ENCODE measurements around the gene AMIGO1.
A peak's percentile ranks its signal among the peaks of the same experiment; 100 is the strongest.

Gene AMIGO1

DNA sequence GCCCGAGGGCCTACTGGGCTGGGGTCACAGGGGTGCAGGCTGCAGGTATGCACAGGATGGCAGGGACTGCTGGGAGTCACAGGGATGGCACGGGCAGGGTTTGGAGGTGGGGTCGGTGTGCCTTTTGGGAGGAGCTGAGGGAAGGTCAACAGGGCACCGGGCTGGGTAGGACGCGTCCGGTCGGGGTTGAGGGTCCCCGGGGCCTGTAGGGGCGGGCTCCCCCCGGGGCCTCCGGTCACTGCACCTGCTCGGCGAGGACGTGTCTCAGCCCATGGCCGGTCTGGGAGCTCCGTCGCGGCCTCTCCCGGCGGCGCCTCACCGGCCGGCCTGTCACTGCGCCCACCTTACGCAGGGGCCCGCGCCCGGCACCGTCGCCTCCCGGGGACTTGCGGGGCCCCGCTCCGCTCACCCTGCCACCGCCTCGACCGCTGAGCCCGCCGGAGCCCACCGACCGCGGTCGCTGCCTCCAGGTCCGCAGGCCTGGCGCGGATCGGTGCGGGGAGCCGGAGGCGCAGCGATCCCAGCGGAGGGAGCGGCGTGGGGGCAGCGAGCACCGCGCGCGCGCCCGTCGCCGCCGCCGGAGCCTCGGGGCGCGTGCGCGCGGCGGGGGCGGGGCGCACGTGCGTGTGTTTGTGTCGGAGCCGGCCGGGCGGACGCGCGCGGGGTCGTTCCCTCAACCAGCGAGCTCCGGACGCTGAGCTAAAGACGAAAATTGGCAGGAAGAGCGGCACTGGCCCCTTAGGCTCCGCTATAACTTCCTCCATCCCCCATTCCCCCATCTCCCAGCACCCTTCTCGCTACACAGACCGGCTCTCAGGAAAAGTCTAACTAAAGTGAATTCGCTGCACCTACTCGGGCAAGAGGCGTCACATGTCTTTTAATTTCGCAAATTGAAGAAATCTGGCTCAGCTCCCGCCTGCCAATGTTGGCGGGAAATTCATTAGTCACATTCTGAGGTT lies at the start of gene AMIGO1:
AMIGO1 (minus strand) TSS at position 552 of the 959 bp plus-strand sequence. CDS start 815 bp downstream, outside the sequence.
- DNase-seq (ENCODE audit: low read depth in 2 of 2) = peak in 1 of 2 donors; percentile 40

- no peak for DNase-seq (ENCODE audit: low read depth in 2 of 2)
Observed at GRCh38 chr1:109557520-109557919, 48.0 kb upstream of the AMIGO1 start.

DNA sequence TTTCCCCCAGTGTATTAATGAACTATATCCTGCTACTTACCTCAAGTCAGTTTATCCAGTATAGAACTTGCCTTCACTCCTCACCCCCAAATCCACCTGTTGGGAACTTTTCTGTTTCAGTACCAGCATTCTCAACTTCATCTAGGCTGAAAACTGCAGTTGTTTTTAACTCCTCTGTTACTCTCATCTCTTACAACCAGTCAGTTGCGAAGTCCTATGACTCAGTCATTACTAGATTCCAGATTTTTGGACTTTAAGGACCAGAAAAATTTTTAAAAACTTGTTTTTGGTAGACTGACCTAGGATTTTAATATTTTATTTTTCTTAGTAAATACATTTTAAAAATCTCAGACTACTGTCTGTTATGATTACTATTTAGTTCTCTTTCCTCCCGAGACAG lies 47.0 kb upstream of the AMIGO1 start:
- no peak for DNase-seq (ENCODE audit: low read depth in 2 of 2)

- DNase-seq (ENCODE audit: low read depth in 2 of 2) = peak; percentile 90 to 91
Observed at GRCh38 chr1:109548321-109549267, 39.1 kb upstream of the AMIGO1 start, which contains the start of gene GNAI3. Gene GNAI3 (plus strand): TSS chr1:109548615. CDS start chr1:109548721, 106 bp downstream.

DNA sequence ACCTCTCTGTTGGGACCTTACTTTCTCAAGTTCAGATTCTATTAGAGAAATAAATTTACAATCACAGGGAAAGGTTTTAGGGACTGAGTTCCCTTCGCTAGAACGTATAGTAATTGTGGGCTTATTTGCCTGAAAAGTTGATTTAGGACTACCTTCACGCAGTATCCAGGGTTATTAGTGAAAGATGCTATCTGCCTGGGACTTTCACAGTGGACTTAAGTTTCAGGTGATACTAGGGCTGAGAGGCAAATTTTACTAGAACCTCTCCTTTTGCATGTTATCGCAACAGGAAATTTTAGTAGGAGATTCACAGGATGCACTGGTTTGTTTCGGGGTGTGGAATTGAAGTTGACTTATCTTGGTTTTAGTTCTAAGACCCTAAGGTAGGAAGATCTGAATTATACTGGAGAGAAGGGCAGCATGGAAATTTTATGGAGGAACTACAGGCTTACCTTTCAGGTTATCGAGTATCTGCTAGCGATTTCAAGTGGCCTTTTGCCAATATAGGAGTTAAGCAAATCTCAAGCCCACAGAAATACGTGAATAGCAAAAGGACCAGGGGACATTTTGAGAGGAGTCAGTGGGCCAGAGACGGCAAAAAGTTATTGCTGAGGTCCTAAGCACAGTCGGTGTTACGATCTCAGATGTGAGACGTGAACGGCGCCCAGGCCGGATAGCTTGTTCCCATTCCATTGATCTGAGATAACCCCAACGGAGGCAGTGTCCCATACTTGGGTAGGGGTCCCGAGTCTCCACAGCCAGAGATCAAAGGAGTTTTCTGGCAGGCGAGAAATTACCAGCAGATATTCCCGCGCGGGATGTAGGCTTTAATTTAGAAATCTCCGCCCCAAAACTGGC lies 38.2 kb upstream of the AMIGO1 start:
- no peak for DNase-seq (ENCODE audit: low read depth in 2 of 2)

GRCh38 chr1:109546311-109547109 lies 37.0 kb upstream of the AMIGO1 start:
- peak; percentile 78 to 88 for DNase-seq (ENCODE audit: low read depth in 2 of 2)

DNA sequence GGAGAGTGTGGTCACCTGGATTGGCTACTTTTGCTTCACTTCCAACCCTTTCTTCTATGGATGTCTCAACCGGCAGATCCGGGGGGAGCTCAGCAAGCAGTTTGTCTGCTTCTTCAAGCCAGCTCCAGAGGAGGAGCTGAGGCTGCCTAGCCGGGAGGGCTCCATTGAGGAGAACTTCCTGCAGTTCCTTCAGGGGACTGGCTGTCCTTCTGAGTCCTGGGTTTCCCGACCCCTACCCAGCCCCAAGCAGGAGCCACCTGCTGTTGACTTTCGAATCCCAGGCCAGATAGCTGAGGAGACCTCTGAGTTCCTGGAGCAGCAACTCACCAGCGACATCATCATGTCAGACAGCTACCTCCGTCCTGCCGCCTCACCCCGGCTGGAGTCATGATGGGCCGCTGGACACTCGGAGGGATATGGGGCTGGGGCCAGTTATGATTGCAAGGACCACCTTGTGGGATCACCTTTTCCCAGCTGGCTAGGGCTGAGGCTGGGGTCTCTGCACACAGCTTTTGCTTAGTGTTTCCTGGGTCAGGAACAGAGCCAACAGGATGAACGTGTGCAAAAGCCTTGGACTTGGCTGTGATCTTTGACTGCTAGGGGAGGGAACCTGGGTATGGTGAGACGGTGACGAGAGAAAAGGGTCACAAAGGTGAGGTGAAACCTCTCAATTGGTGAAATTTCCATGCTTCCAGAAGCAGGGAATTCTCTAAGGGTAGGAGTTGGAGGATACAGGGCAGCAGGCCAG lies 34.6 kb upstream of the AMIGO1 start:
- DNase-seq (ENCODE audit: low read depth in 2 of 2) = no peak

- DNase-seq (ENCODE audit: low read depth in 2 of 2) = no peak
Observed at GRCh38 chr1:109543283-109543987, 33.9 kb upstream of the AMIGO1 start.

DNA sequence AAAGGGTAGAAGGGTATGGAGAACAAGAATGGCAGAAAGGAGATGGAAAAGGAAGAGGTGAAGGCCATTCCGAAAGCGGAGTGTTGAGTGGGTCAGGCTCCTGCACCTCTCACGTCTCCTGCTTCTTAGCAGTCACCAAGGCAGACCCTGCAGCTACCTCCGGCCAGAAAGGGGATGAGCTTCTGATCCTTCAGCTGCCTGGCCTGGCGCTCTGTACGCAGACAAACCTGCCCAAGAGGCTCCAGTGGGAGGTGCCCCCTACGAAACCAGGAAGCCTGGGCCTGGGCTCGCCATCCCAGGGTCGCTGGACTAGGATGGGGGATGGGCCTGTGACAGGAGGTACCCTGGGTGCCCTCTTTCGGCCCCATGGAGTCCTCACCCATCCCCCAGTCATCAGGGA lies 33.1 kb upstream of the AMIGO1 start:
- no peak for DNase-seq (ENCODE audit: low read depth in 2 of 2)

DNA sequence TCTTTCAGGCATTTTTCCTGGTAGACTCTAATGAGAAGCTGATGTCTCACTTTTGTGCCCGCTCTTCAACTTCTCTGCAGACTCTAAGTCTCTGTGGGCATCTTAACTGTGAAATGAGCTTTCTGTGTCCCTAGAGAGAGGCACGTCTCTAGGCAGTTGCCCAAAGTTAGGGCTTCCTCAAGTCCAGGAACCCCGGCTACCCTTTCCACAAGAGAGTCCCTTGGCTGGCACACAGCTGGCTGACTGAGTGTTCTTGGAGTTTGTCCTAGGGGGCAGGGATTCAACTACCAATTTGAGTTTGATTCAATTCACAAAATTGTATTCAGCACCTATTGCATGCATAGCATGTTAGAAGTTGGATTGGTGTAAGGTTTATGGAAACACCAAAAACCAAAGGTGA lies 31.6 kb upstream of the AMIGO1 start:
- DNase-seq (ENCODE audit: low read depth in 2 of 2) = no peak

DNA sequence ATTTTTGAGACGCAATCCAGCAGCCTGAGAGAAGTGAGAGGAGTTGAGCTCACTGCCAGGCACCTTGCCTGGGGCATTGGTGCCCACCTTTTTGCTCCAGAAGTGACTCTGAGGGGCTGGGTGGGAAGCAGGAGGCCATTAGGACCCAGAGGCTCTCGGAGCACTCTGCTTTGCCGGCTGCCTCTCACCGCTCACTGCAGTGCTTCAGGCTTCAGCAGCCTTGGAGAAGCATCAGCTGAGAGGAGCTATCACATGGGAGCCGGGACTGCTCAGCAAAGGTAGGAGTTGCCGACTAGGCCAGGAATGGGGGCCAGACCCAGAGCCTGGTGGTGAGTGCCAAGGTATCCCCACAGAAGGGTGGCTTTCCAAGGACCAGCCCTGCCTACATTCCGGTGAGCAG lies 30.1 kb upstream of the AMIGO1 start, which contains the start of gene GPR61:
GPR61 (plus strand) TSS at position 197 of the 400 bp plus-strand sequence. CDS start 3,151 bp downstream, outside the sequence.
- no peak for DNase-seq (ENCODE audit: low read depth in 2 of 2)

- no peak for DNase-seq (ENCODE audit: low read depth in 2 of 2)
Observed at GRCh38 chr1:109538827-109539555, 29.5 kb upstream of the AMIGO1 start.

DNA sequence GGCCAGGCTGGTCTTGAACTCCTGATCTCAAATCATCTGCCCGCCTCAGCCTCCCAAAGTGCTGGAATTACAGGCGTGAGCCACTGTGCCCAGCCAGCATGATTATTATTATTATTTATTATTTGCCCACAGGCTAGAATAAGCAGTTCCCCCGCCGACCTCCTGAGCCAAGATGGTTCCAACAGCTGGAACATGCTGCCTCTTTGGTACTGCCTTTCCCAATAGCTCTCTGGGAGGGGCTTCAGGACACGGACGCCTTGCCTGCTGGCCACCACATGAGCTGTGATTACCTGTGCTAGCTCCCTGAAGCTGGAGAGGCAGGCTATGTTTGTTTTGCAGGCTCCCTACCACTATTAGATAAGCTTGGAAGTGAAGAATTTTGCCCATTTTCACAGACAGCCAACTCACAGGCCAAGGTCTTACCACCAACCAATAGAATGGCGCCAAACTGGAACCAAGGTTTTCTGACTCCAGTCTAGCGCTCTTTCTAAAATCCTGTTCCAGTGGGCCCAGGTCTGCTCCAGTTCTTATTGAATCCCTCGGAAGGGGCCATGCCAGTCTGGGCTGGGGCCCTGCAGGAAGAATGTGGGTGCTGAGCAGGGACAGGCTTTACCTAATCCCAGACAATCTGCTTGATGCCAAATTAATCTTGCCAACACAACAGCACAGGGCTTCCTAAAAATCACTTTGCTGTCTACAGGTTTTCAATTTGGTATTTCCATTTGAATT lies 28.1 kb upstream of the AMIGO1 start:
- DNase-seq (ENCODE audit: low read depth in 2 of 2) = no peak

- no peak for DNase-seq (ENCODE audit: low read depth in 2 of 2)
Observed at GRCh38 chr1:109535971-109536491, 26.5 kb upstream of the AMIGO1 start.

DNA sequence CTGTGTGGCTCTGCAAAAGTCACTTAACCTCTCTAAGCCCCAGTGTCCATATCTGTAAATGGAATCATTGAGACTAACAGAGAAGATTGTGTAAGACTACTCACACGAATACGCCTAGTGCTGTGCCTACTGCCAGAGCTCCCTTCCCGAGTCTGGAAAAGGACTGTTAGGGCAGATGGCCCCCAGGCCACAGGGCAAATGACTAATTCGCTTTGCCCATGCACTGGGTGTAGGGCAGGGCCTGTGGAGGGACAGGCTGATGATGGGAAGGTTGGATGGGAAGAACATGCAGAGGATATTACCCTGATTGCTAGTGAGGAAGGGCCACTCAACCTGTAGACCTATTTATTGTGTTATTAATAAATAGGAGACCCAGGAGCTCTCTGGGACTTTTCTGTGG lies 26.0 kb upstream of the AMIGO1 start:
- DNase-seq (ENCODE audit: low read depth in 2 of 2) = no peak

DNA sequence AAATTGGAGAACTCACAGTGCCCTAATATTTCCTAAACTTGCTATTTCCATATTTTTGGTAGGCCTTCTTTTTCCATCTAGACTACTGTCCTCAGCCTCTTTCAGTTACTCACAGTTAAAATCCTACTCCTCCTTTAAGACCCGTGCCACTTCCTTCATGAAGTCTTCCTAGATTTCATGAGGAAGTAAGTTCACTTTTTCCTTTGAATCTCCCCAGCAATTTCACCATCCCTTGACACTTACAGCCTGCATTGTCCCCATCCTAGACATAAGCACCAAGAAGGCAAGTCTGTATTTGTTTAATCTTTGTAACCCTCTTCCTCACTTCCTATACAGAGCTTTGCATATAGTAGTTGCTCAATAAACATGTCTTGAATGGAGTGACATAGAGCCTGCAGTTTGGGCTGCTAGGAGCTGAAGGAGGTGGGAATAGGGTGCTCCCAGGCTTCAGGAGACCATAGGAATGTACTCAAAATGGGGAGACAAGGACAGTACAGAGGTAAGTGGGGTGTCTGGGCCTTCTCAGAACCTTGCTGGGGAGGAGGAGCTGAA lies 24.9 kb upstream of the AMIGO1 start:
- no peak for DNase-seq (ENCODE audit: low read depth in 2 of 2)
